ENCODE measurements around the gene TANGO6.

GRCh38 chr16:68943961-68944360, 100.6 kb downstream of the TANGO6 start:
- TF ChIP-seq SP1 (IDR thresholded peaks at IDR 0.05), result no peak
- no peak for TF ChIP-seq HDGF (IDR thresholded peaks at IDR 0.05; ENCODE audit: borderline replicate concordance)
- TF ChIP-seq FOXA1 (IDR thresholded peaks at IDR 0.05), result no peak
- TF ChIP-seq FOXM1 (IDR thresholded peaks at IDR 0.05; ENCODE audit: borderline replicate concordance), result no peak
